OCI-LY1 (cell line): ENCODE results near the gene KCNK7.

Experiments
- H2AFZ ChIP-seq: fragments of 200-600 bp; sonication (generic), shearing (Covaris generic); 2 replicates; pipeline ENCODE4 v1.6.0; 2014; ENCODE audit warnings: antibody characterized with exemption, mild to moderate bottlenecking, low read length
- H3F3A ChIP-seq: fragments of 200-600 bp; sonication (generic), shearing (Covaris generic); 2 replicates; pipeline ENCODE4 v1.6.0; 2014; ENCODE audit warnings: mild to moderate bottlenecking, antibody characterized with exemption, low read length, moderate library complexity; ENCODE audit not compliant: insufficient read depth
- H3K27ac ChIP-seq: fragments of 200-600 bp; sonication (generic); 2 replicates; pipeline ENCODE4 v1.5.1; 2014; ENCODE audit warnings: low read length, mixed run types, mild to moderate bottlenecking, low read depth; ENCODE audit not compliant: poor library complexity, severe bottlenecking
- H3K27me3 ChIP-seq: fragments of 200-600 bp; sonication (generic); 2 replicates; pipeline ENCODE4 v1.6.0; 2014; ENCODE audit warnings: antibody characterized with exemption, mild to moderate bottlenecking, low read length, moderate library complexity; ENCODE audit not compliant: insufficient read depth
- H3K36me3 ChIP-seq: fragments of 200-600 bp; sonication (generic); 2 replicates; pipeline ENCODE4 v1.6.1; 2014; ENCODE audit warnings: mild to moderate bottlenecking, antibody characterized with exemption, low read length, moderate library complexity, mixed read lengths; ENCODE audit not compliant: insufficient read depth
- H3K4me1 ChIP-seq: fragments of 200-600 bp; sonication (generic); 2 replicates; pipeline ENCODE4 v1.5.1; 2014; ENCODE audit warnings: mild to moderate bottlenecking, low read length, moderate library complexity; ENCODE audit not compliant: insufficient read depth, severe bottlenecking
- H3K4me2 ChIP-seq: fragments of 200-600 bp; sonication (generic), shearing (Covaris generic); 2 replicates; pipeline ENCODE4 v1.6.1; 2014; ENCODE audit warnings: low read length
- H3K4me3 ChIP-seq: fragments of 200-600 bp; sonication (generic); 2 replicates; pipeline ENCODE4 v1.5.1; 2014; ENCODE audit warnings: low read length, low read depth, mild to moderate bottlenecking, mixed read lengths; ENCODE audit not compliant: poor library complexity, severe bottlenecking
- H3K79me2 ChIP-seq: fragments of 200-600 bp; shearing (Covaris generic); 2 replicates; pipeline ENCODE4 v1.6.1; 2016; ENCODE audit warnings: mixed run types, low read length, mixed read lengths; ENCODE audit not compliant: insufficient read depth
- H3K9ac ChIP-seq: fragments of 200-600 bp; sonication (generic), shearing (Covaris generic); 2 replicates; pipeline ENCODE4 v1.6.1; 2014; ENCODE audit warnings: mild to moderate bottlenecking, low read length, mixed read lengths
- H3K9me2 ChIP-seq: fragments of 200-600 bp; sonication (generic), shearing (Covaris generic); 2 replicates; pipeline ENCODE4 v1.6.1; 2014; ENCODE audit warnings: low read depth, mild to moderate bottlenecking, low read length, mixed read lengths
- H3K9me3 ChIP-seq: fragments of 200-600 bp; shearing (Covaris generic); 2 replicates; pipeline ENCODE4 v1.6.1; 2014; ENCODE audit warnings: low read length, mixed read lengths
- H4K20me1 ChIP-seq: fragments of 200-600 bp; sonication (generic), shearing (Covaris generic); 2 replicates; pipeline ENCODE4 v1.6.0; 2016; ENCODE audit warnings: mild to moderate bottlenecking, low read length; ENCODE audit not compliant: insufficient read depth
- CTCF ChIP-seq: fragments of 200-600 bp; sonication (generic), shearing (Covaris generic); IDR thresholded peaks from 2 replicates; pipeline ENCODE4 v1.5.1; 2017; ENCODE audit warnings: mild to moderate bottlenecking, antibody characterized with exemption, low read length, moderate library complexity, mixed read lengths
- EZH2 ChIP-seq: fragments of 200-600 bp; sonication (generic), shearing (Covaris generic); IDR thresholded peaks from 2 replicates; pipeline ENCODE4 v1.8.0; 2017; ENCODE audit warnings: borderline replicate concordance, mixed run types, mild to moderate bottlenecking, antibody characterized with exemption, low read length, moderate library complexity, mixed read lengths

Gene KCNK7

DNA sequence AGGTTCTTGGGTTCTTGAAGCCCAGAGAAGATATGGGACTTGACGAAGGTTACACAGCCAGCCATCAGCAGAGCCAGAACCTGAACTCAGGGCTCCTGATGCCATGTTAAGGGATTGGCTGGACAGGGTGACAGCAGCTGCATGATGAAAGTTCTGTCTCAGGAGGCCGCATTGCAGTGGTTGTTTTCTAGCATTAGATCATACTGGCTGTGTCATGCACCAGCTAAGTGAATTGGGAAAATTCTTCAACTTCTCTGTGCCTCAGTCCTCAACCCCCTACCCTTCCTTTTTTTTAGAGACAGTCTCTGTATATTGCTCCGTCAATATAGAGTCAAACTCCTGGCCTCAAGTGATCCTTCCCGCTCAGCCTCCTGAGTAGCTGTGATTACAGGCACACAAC lies 32.0 kb downstream of the KCNK7 start:
- TF ChIP-seq EZH2: no peak
- TF ChIP-seq CTCF: no peak
- Histone ChIP-seq H3K4me1 (peaks cover 18% of the 10 kb centered on the region), H2AFZ (no peak overlapping the region), H3K27ac (no peak overlapping the region), H4K20me1 (no peaks in the 10 kb centered on the region), H3F3A (no peaks in the 10 kb centered on the region), H3K36me3 (peaks cover 2% of the 10 kb centered on the region; the same call in 1 of the 2 replicates), H3K4me3 (no peak overlapping the region), H3K9me3 (no peaks in the 10 kb centered on the region), H3K9ac (no peak overlapping the region), H3K79me2 (no peaks in the 10 kb centered on the region), H3K4me2 (no peak overlapping the region), H3K9me2 (no peaks in the 10 kb centered on the region), H3K27me3 (peaks cover 8% of the 10 kb centered on the region; the same call in 1 of the 2 replicates)

DNA sequence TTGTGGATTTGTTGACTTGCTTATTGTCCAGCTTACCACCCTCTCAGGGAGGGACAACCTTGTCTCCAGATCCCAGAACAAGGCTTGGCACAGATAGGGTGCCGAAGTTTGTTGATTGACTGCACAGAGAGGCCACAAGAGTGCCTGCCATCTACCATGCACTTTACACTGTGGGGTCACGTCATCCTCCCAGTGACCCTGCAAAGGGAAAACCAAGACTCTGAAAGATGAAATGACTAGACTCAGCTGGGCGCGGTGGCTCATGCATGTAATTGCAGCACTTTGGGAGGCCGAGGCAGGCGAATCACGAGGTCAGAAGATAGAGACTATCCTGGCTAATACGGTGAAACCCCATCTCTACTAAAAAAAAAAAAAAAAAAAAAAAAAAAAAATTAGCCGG lies 32.8 kb downstream of the KCNK7 start:
- Histone ChIP-seq H3K4me2 (no peak overlapping the region), H3F3A (no peaks in the 10 kb centered on the region), H2AFZ (no peak overlapping the region), H3K27me3 (peaks cover 8% of the 10 kb centered on the region; the same call in 1 of the 2 replicates), H3K27ac (no peak overlapping the region), H3K4me1 (peaks cover 23% of the 10 kb centered on the region), H4K20me1 (no peaks in the 10 kb centered on the region), H3K4me3 (no peak overlapping the region), H3K9me2 (no peaks in the 10 kb centered on the region), H3K36me3 (no peaks in the 10 kb centered on the region), H3K9ac (no peak overlapping the region), H3K79me2 (no peaks in the 10 kb centered on the region), H3K9me3 (no peaks in the 10 kb centered on the region)
- TF ChIP-seq EZH2: no peak
- TF ChIP-seq CTCF: no peak

DNA sequence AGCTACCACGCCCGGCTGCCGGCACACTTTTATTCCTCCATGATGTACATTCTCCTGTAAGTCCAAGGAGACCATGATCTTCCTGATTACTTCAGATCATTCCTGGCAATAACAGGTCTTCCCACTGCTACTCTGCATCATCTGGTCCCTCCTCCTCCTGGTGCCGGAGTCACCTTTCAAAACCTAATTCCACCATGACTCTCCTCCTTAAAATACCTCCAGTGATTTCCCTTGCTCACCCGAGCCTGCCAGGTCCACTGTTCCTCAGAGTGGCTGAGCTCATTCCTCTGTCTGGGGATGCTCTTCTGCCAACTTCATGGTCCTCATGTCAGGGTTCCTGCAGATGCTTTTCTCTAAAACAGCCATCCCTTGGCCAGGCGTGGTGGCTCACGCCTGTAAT lies 33.6 kb downstream of the KCNK7 start:
- Histone ChIP-seq H3K36me3 (no peaks in the 10 kb centered on the region), H3K9me2 (no peaks in the 10 kb centered on the region), H2AFZ (no peak overlapping the region), H4K20me1 (no peaks in the 10 kb centered on the region), H3K4me1 (peaks cover 23% of the 10 kb centered on the region), H3K9me3 (no peaks in the 10 kb centered on the region), H3K4me3 (no peak overlapping the region), H3K9ac (no peak overlapping the region), H3K27me3 (peaks cover 8% of the 10 kb centered on the region; the same call in 1 of the 2 replicates), H3K4me2 (no peak overlapping the region), H3F3A (no peaks in the 10 kb centered on the region), H3K79me2 (no peaks in the 10 kb centered on the region), H3K27ac (no peak overlapping the region)
- TF ChIP-seq CTCF: no peak
- no peak for TF ChIP-seq EZH2
